ENCODE data around the gene ANKMY1. TPM values are rescaled to one million over a fixed set of nuclear protein-coding genes. Genes with fewer than 3 reads are reported as not detected.

The ANKMY1 gene
- total and polyA plus RNA-seq, 2 donors (not counting 1 experiment from before 2014, with no cell fraction given), result 51.7 to 72.1 TPM

DNA sequence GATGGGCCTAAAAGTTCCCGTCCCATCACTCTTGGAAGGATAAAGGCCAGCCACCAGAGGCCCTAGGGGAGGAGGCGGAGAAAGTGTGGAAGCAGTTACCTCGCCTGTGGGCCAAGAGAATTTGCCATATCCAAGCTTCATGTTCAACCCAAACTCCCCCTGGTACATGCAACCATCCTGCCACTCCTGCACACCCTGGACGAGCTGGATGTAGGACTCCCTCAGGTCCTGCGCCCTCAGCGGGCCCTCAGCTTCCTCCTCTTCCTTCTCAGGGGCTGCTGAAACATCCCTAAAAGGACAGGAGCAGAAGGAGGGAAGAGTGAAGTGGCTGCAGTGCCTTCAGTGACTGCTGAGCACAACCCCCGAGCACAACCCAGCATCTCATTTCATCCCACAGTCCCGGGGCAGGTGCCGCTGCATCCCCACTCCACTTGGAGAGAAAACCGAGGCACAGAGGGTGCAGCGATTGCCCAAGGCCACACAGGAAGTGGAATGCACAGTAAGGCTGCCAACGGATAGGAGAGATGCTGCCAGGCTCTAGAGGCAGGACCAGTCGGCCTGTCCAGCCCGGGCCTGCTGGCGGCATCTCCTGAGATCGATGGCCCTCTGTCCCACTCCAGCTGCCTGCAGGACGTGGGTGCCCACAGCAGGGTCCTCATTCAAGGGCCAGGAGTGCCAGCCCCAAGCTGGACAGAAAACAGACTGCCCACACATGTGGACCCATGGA is 2.9 kb downstream of the ANKMY1 start:
- Histone ChIP-seq H3K27ac (ENCODE audit: low read length in 2 of 2) (no peak overlapping the region), H3K36me3 (replicated peaks in 1 of 2; ENCODE audit: control extremely low read depth in 1 of 2, control insufficient read depth in 1 of 2, extremely low read depth in 1 of 2, insufficient read depth in 2 of 2, low read length in 1 of 2) (peaks cover 1 to 26% of the 10 kb centered on the region in 2 experiments), H3K9ac (ENCODE audit: low read length) (no peak overlapping the region), H4K20me1 (ENCODE audit: control insufficient read depth, insufficient read depth, low read length, poor library complexity, severe bottlenecking) (peaks cover 71% of the 10 kb centered on the region), H3K4me2 (replicated peaks; ENCODE audit: low read depth, low read length, poor library complexity, severe bottlenecking) (no peak overlapping the region), H3K27me3 (replicated peaks in 1 of 4; ENCODE audit: control extremely low read depth in 1 of 4, control insufficient read depth in 3 of 4, insufficient read depth in 4 of 4, low read length in 3 of 4) (no peaks in the 10 kb centered on the region), H3K9me3 (ENCODE audit: control extremely low read depth in 1 of 3, control insufficient read depth in 2 of 3, insufficient read depth in 1 of 3, low read length in 2 of 3) (peaks cover 0 to 4% (median 0%) of the 10 kb centered on the region in 3 donors), H3K4me1 (ENCODE audit: control insufficient read depth in 2 of 2, insufficient read depth in 2 of 2, low read length in 2 of 2) (peaks cover 39 to 43% of the 10 kb centered on the region in 2 donors), H2AFZ (ENCODE audit: insufficient read depth, low read depth, low read length, poor library complexity, severe bottlenecking) (no peak overlapping the region), H3K4me3 (ENCODE audit: control extremely low read depth in 1 of 5, extremely low read depth in 1 of 5, insufficient read depth in 1 of 5, low read depth in 2 of 5, low read length in 4 of 5) (no peak overlapping the region), H3K79me2 (ENCODE audit: control insufficient read depth, insufficient read depth, low read length) (peaks cover 71% of the 10 kb centered on the region)
- ChIA-PET CTCF (no interaction called here), POLR2A (no interaction called here)
- intact Hi-C loops (cut with micrococcal nuclease), result no loop called here
- 96% methylated on average over 12 of the region's 17 CpGs for WGBS (ENCODE audit: insufficient coverage)
- H3K27ac Mint-ChIP-seq, result no peak overlapping the region
- peaks cover 46% of the 10 kb centered on the region for H3K4me1 Mint-ChIP-seq
- TF ChIP-seq EZH2 (IDR thresholded peaks at IDR 0.05; ENCODE audit: borderline replicate concordance, insufficient read depth, low read depth, low read length, poor library complexity, severe bottlenecking), result no peak
- TF ChIP-seq, protein P1, sequence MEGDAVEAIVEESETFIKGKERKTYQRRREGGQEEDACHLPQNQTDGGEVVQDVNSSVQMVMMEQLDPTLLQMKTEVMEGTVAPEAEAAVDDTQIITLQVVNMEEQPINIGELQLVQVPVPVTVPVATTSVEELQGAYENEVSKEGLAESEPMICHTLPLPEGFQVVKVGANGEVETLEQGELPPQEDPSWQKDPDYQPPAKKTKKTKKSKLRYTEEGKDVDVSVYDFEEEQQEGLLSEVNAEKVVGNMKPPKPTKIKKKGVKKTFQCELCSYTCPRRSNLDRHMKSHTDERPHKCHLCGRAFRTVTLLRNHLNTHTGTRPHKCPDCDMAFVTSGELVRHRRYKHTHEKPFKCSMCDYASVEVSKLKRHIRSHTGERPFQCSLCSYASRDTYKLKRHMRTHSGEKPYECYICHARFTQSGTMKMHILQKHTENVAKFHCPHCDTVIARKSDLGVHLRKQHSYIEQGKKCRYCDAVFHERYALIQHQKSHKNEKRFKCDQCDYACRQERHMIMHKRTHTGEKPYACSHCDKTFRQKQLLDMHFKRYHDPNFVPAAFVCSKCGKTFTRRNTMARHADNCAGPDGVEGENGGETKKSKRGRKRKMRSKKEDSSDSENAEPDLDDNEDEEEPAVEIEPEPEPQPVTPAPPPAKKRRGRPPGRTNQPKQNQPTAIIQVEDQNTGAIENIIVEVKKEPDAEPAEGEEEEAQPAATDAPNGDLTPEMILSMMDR (IDR thresholded peaks at IDR 0.05), result no peak
- DNase-seq (no peak), ATAC-seq (ENCODE audit: low read depth) (no peak)
- no peak overlapping the region for H3K4me3 Mint-ChIP-seq
- H3K27me3 Mint-ChIP-seq, result no peaks in the 10 kb centered on the region
- H3K9me3 Mint-ChIP-seq (ENCODE audit: insufficient read depth), result peaks cover 3% of the 10 kb centered on the region

DNA sequence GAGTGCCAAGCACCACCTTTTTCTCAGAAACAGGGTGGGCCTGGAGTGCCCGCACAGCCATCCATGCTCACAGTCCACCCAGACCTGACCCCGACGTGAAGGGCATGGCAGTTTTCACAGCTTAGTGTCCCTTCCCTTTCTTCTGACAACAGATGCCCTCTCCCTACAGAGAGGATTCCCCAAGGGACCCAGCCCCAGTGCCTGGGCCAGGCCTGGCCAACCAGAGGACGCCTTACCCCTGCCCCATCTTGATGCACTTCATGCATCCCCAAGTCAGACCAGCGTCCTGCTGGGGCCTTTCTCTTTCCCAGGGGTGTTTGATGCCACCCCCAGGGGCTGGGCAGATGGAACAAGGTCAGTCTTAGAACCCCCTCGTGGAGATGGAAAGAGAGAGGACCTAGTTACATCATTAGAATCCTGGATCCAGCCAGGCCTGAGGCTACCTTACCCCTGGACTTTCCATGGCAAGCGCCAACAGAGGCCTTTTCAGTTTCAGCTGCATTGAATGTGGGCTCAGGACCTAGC is 3.8 kb downstream of the ANKMY1 start:
- intact Hi-C loops (cut with micrococcal nuclease), result no loop called here
- H3K27ac Mint-ChIP-seq, result no peak overlapping the region
- H3K9me3 ChIP-seq (ENCODE audit: control extremely low read depth in 1 of 3, control insufficient read depth in 2 of 3, insufficient read depth in 1 of 3, low read length in 2 of 3), result peaks cover 0 to 4% (median 0%) of the 10 kb centered on the region in 3 donors
- TF ChIP-seq, protein P1 (IDR thresholded peaks at IDR 0.05), result no peak
- no peak for TF ChIP-seq EZH2 (IDR thresholded peaks at IDR 0.05; ENCODE audit: borderline replicate concordance, insufficient read depth, low read depth, low read length, poor library complexity, severe bottlenecking)
- H2AFZ ChIP-seq (ENCODE audit: insufficient read depth, low read depth, low read length, poor library complexity, severe bottlenecking), result no peak overlapping the region
- H3K4me3 Mint-ChIP-seq, result no peak overlapping the region
- peaks cover 3% of the 10 kb centered on the region for H3K9me3 Mint-ChIP-seq (ENCODE audit: insufficient read depth)
- H3K36me3 ChIP-seq (replicated peaks in 1 of 2; ENCODE audit: control extremely low read depth in 1 of 2, control insufficient read depth in 1 of 2, extremely low read depth in 1 of 2, insufficient read depth in 2 of 2, low read length in 1 of 2), result peaks cover 1 to 26% of the 10 kb centered on the region in 2 experiments
- ATAC-seq (ENCODE audit: low read depth) (no peak), DNase-seq (no peak)
- no peak overlapping the region for H3K4me3 ChIP-seq (ENCODE audit: control extremely low read depth in 1 of 5, extremely low read depth in 1 of 5, insufficient read depth in 1 of 5, low read depth in 2 of 5, low read length in 4 of 5)
- no peaks in the 10 kb centered on the region for H3K27me3 Mint-ChIP-seq
- ChIA-PET CTCF (no interaction called here), POLR2A (no interaction called here)
- peaks cover 62% of the 10 kb centered on the region for H4K20me1 ChIP-seq (ENCODE audit: control insufficient read depth, insufficient read depth, low read length, poor library complexity, severe bottlenecking)
- H3K9ac ChIP-seq (ENCODE audit: low read length), result no peak overlapping the region
- peaks cover 30 to 35% of the 10 kb centered on the region in 2 donors for H3K4me1 ChIP-seq (ENCODE audit: control insufficient read depth in 2 of 2, insufficient read depth in 2 of 2, low read length in 2 of 2)
- H3K27ac ChIP-seq (ENCODE audit: low read length in 2 of 2), result no peak overlapping the region
- 97% methylated on average over 7 of the region's 7 CpGs for WGBS (ENCODE audit: insufficient coverage)
- no peaks in the 10 kb centered on the region for H3K27me3 ChIP-seq (replicated peaks in 1 of 4; ENCODE audit: control extremely low read depth in 1 of 4, control insufficient read depth in 3 of 4, insufficient read depth in 4 of 4, low read length in 3 of 4)
- no peak overlapping the region for H3K4me2 ChIP-seq (replicated peaks; ENCODE audit: low read depth, low read length, poor library complexity, severe bottlenecking)
- peaks cover 37% of the 10 kb centered on the region for H3K4me1 Mint-ChIP-seq
- H3K79me2 ChIP-seq (ENCODE audit: control insufficient read depth, insufficient read depth, low read length), result peaks cover 62% of the 10 kb centered on the region
